ENCODE results near the gene MACROD2.

MACROD2 gene

GRCh38 chr20:14723614-14724013 is 728.3 kb downstream of the MACROD2 start:
- no peak for DNase-seq

- DNase-seq: no peak
Observed at GRCh38 chr20:14724036-14724435, 728.7 kb downstream of the MACROD2 start.

- peak; percentile 49 for DNase-seq
Observed at GRCh38 chr20:14724468-14724867, 729.2 kb downstream of the MACROD2 start.

- peak; percentile 35 for DNase-seq
Observed at GRCh38 chr20:14726591-14726990, 731.3 kb downstream of the MACROD2 start.

GRCh38 chr20:14727485-14728150 is 732.3 kb downstream of the MACROD2 start:
- no peak for DNase-seq

- no peak for DNase-seq
Observed at GRCh38 chr20:14729390-14729789, 734.1 kb downstream of the MACROD2 start.

GRCh38 chr20:14732343-14732742 is 737.0 kb downstream of the MACROD2 start:
- DNase-seq: no peak

- no peak for DNase-seq
Observed at GRCh38 chr20:14732996-14733395, 737.7 kb downstream of the MACROD2 start.

- DNase-seq: no peak
Observed at GRCh38 chr20:14740380-14740779, 745.1 kb downstream of the MACROD2 start.

GRCh38 chr20:14741616-14742015 is 746.3 kb downstream of the MACROD2 start:
- no peak for DNase-seq

- DNase-seq: no peak
Observed at GRCh38 chr20:14744723-14745122, 749.4 kb downstream of the MACROD2 start.

GRCh38 chr20:14745830-14746229 is 750.5 kb downstream of the MACROD2 start:
- DNase-seq: peak; percentile 76

GRCh38 chr20:14751191-14751590 is 755.9 kb downstream of the MACROD2 start:
- no peak for DNase-seq

- no peak for DNase-seq
Observed at GRCh38 chr20:14757728-14758127, 762.4 kb downstream of the MACROD2 start.

GRCh38 chr20:14758356-14758755 is 763.0 kb downstream of the MACROD2 start:
- DNase-seq: no peak

GRCh38 chr20:14759979-14760378 is 764.7 kb downstream of the MACROD2 start:
- DNase-seq: peak; percentile 73

GRCh38 chr20:14761903-14762302 is 766.6 kb downstream of the MACROD2 start:
- DNase-seq: no peak

- peak; percentile 16 for DNase-seq
Observed at GRCh38 chr20:14764511-14765369, 769.4 kb downstream of the MACROD2 start.

- DNase-seq: no peak
Observed at GRCh38 chr20:14765370-14765701, 770.0 kb downstream of the MACROD2 start.

- no peak for DNase-seq
Observed at GRCh38 chr20:14773486-14773885, 778.2 kb downstream of the MACROD2 start.

GRCh38 chr20:14775778-14776177 is 780.5 kb downstream of the MACROD2 start:
- DNase-seq: peak; percentile 99

GRCh38 chr20:14777591-14777990 is 782.3 kb downstream of the MACROD2 start:
- DNase-seq: no peak

- no peak for DNase-seq
Observed at GRCh38 chr20:14778096-14778495, 782.8 kb downstream of the MACROD2 start.

GRCh38 chr20:14778875-14779274 is 783.6 kb downstream of the MACROD2 start:
- DNase-seq: no peak

All from NCI-H2171 treated with DMSO at 0.1 percent for 48 hours (cell line).